HG03060 (cell line): ENCODE data around the gene HOXC13.

Source experiments
- ATAC-seq: cut with Tn5 transposase; IDR thresholded peaks from one replicate; pipeline ENCODE4 v1.9.1; 2021; ENCODE audit warnings: low read depth, moderate number of reproducible peaks; ENCODE audit not compliant: unreplicated experiment

Gene HOXC13

DNA sequence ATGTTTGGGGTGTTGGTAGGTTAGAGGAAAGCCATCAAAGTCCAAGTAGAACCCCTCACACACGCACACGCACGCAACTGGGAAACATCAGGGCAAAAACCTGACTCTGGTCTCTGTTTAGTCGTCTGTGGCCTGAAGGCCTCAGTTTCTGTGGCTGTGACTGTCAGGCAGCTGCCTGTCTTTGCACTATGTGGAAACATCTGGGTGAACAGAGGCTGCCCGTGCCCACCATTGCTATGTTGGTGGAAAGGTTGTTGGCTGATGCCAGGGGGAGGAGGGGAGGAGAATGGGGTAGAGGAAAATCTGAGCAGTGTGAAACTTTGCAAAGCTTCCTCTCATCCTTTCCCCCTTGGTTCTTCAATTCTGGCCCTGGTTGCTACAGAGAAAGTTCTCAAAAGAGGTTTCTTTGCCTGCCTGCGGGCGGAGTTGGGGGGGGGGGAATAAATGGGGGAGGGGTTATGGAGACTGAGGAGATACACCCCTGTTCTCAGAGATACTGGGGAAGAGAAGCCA is 53.8 kb downstream of the HOXC13 start:
- no peak for ATAC-seq

DNA sequence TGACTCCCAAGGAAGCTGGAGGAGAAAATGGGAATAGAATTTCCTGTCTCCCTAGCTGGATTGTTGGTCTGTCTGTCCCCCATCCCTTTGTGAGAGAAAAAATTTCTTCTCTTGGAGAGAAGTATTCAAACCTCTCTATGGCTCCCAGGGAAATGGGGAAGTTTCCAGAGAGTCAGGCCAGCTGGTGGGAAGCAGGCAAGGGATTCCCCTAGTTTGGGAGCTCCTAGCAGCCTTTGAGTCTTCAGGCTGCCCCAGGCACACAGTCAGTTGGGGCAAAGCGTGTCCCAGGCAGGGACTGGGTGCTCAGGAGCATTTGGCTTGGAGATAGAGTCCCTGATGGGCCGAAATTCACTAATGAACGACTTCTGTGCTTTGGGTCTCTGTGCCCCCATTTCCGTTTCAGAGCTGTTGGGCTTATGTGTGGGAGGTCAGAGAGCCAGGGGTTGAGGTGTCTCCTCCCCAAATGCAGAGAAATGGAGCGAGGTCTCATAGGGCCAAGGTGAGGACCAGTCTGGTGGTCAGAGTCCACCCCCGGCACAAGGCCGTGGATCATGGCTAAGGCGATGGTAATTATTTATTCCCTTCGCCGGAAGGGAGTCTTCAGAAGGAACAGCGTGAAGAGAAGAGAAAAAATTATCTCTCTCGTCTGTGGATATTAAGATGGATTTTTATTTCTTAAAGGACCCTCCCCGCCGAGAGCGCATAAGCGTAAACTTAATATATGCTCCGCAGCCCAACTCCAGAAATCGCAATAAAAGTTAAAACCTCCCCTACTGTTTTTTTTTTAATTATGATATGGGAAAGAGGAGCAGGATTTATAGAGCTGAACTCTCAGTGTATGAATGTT is 54.8 kb downstream of the HOXC13 start:
- no peak for ATAC-seq

- ATAC-seq, result no peak
Observed at GRCh38 chr12:53994009-53994263, 55.3 kb downstream of the HOXC13 start.

DNA sequence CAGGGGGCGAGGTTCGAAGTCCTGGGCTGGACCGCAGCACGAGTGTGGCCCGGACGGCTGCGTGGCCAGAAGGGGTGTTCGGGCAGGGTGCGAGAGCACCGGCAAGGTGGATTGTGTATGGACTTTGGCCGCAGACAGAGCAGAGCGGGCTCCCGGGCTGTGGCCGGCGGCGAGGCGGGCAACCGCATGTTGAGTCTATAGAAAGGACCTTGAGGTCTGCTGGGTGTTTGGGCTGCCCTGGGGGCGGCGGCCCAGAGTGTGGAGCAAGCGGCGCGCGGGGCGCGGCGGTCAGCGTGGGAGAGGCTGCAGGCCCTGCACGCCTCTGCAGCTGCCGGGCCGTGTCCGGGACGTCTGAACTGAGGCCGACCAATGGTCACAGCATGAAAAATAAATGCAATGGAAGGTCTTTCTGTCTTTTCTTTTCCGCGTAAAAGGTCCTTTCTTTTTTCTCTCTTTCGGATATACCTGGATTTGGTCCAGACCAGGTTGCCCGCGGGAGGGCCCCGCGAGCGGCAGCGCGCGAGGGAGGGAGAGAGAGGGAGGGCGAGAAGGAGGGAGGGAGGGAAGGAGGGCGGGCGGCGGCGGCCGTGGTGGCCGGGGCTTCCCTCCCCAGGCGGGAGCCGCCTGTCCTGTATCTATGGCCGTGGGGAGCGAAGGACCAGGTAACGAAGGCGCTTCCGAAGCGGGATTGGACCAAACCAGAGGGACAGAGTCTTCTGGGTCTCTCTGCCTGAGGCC is 55.8 kb downstream of the HOXC13 start:
- ATAC-seq, result no peak

DNA sequence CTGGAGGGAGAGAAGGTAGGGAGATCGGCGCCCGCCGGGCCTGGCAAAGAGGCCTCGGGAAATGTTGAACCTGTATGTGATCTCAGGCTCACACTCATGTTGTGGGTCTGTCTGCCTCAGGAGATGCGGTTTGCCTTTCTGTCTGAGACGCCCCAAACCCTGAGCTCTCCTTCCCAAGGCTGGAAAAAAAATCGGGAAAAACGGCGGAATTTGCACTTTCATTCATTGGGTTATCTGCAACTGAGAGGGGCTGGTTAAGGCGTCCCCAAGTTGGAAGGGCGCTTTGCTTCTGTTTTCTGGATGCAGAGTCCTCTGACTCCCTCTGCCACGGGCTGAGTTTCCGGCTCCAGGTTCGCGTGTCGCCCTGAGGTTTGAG is 56.4 kb downstream of the HOXC13 start:
- ATAC-seq, result no peak

DNA sequence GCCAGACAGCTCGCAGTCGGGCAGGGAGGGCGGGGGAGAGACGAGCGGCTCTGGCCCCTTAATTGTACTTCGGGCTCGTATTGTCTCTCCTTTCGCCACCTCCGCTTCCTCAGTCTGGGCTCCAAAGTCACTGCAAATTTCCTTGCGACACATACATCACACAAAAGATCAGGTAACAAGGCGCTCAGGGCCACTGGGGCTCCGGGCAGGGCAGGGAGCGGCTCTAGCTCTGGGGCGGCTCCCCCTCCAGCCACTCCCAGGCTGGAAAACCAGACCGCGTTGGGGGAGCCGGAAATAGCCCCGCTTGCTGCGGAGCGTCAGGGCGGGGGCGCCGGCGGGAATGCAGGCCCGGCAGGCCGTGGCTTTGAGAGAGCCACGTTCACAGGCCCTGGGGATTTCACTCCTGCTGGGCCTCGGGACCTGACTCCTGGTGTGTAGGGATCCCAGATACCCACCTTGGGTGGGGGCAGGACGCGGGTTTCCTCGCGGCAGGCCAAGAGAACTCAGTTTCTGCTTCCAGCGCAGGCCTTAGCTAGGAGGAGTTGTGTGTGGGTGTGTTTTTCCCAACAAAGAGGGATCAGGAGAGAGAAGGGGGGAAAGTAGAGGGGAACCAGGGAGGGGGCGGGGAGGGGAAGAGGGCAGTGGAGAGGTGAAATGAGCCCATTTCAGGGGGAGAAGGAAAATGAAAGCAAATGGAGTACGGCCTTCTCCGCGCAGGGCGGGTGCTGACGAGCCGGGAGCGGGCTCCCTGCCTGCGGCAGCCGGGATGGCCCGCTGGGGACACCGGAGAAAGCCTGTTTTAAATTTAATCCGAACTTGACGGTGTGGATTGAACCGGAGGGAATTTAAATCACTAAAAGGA is 57.0 kb downstream of the HOXC13 start:
- ATAC-seq, result no peak
